GM12878 (cell line): Measurements from ENCODE around the gene AADAT. TPM values are rescaled to one million over a fixed set of nuclear protein-coding genes. Genes with fewer than 3 reads are reported as not detected.

Experiments
- ATAC-seq: fragments of 200-7000 bp; cut with Tn5 transposase; 3 replicates; pipeline ENCODE4 v1.9.1; 2020; ENCODE audit warnings: mild to moderate bottlenecking, moderate library complexity
- BruUV-seq: library from RNA; stranded (reverse); fragments of 400-500 nt; replicated peaks from 2 replicates; lab custom pipeline; 2021; lab: Mats Ljungman, UMichigan
- CTCF ChIA-PET: fragments of 300-600 bp; sonication (Branson Sonifier 250); formaldehyde crosslinking; extraction: SDS; loops from one replicate; lab custom pipeline; 2021; ENCODE audit warnings: inconsistent platforms; lab: Yijun Ruan, JAX
- POLR2A ChIA-PET: fragments of 350-600 bp; formaldehyde crosslinking; extraction: SDS; loops from one replicate; lab custom pipeline; 2021; ENCODE audit warnings: inconsistent platforms; lab: Charles Lee
- RAD21 ChIA-PET: fragments of 300-600 bp; sonication (Branson Sonifier 250); formaldehyde crosslinking; loops from one replicate; lab custom pipeline; 2023; ENCODE audit warnings: antibody characterized with exemption; ENCODE audit not compliant: unreplicated experiment; lab: Charles Lee
- SMC1A ChIA-PET: fragments of 300-600 bp; sonication (Branson Sonifier 250); formaldehyde crosslinking; loops from one replicate; lab custom pipeline; 2023; ENCODE audit not compliant: unreplicated experiment, uncharacterized antibody; lab: Charles Lee
- DNase-seq: peaks from one replicate; pipeline ENCODE4 v3.0.0-alpha.2; 2011; ENCODE audit warnings: low read depth, low spot score
- FAIRE-seq: peaks from 3 replicates; lab custom pipeline; 2011; peaks lifted over from hg19 to GRCh38; lab: Jason Lieb, UNC
- H2AFZ ChIP-seq: 2 replicates; pipeline ENCODE4 v1.6.0; 2011; ENCODE audit warnings: low read depth, low read length, control low read depth; ENCODE audit not compliant: control insufficient read depth
- H3K27ac ChIP-seq: 2 replicates; pipeline ENCODE4 v1.5.1; 2011; ENCODE audit warnings: control low read depth; ENCODE audit not compliant: control insufficient read depth, insufficient read depth
- H3K27me3 ChIP-seq, 2 experiments: replicated peaks in 1 of 2; 2 replicates each; pipeline versions ENCODE4 v1.6.0 to v1.6.1; 2011; ENCODE audit warnings: low read length in 1 of 2; ENCODE audit not compliant: control insufficient read depth in 2 of 2, insufficient read depth in 2 of 2
- H3K36me3 ChIP-seq, 2 experiments: 2 replicates each; pipeline ENCODE4 v1.5.1; 2011; ENCODE audit warnings: low read length in 1 of 2; ENCODE audit not compliant: control insufficient read depth in 2 of 2, insufficient read depth in 2 of 2
- H3K4me1 ChIP-seq: 2 replicates; pipeline ENCODE4 v1.6.1; 2011; ENCODE audit warnings: mild to moderate bottlenecking, low read length, moderate library complexity, mixed read lengths; ENCODE audit not compliant: control insufficient read depth, insufficient read depth
- H3K4me2 ChIP-seq: 2 replicates; pipeline ENCODE4 v1.6.0; 2011; ENCODE audit warnings: control low read depth; ENCODE audit not compliant: control insufficient read depth, insufficient read depth
- H3K4me3 ChIP-seq: fragments of 200-600 bp; sonication (generic); 2 replicates; pipeline ENCODE4 v1.5.1; 2016
- H3K79me2 ChIP-seq: 2 replicates; pipeline ENCODE4 v1.6.0; 2011; ENCODE audit warnings: low read length; ENCODE audit not compliant: control insufficient read depth, insufficient read depth
- H3K9ac ChIP-seq: 2 replicates; pipeline ENCODE4 v1.8.0; 2011; ENCODE audit warnings: low read length, control low read depth, mixed read lengths; ENCODE audit not compliant: control insufficient read depth, insufficient read depth
- H3K9me3 ChIP-seq: replicated peaks from 3 replicates; pipeline ENCODE4 v1.5.1; 2011; ENCODE audit warnings: mild to moderate bottlenecking, low read length; ENCODE audit not compliant: control insufficient read depth, insufficient read depth
- H4K20me1 ChIP-seq: 2 replicates; pipeline ENCODE4 v1.6.0; 2011; ENCODE audit not compliant: control insufficient read depth, insufficient read depth
- BRCA1 ChIP-seq: IDR thresholded peaks from 2 replicates; pipeline ENCODE4 v1.6.1; 2011; ENCODE audit warnings: low read depth, low read length, improper control_type of control experiment
- EP300 ChIP-seq, 2 experiments: fragments of 150-350 bp in 1 of 2; IDR thresholded peaks; 2 replicates each; pipeline ENCODE4 v1.6.1; 2011 to 2012; ENCODE audit warnings: low read depth in 2 of 2, low read length in 2 of 2, borderline replicate concordance in 1 of 2, improper control_type of control experiment in 1 of 2, inconsistent platforms in 1 of 2; ENCODE audit not compliant: control insufficient read depth in 1 of 2
- IRF4 ChIP-seq: IDR thresholded peaks from 2 replicates; pipeline ENCODE4 v1.6.1; 2011; ENCODE audit warnings: low read depth, low read length
- KLF5 ChIP-seq: fragments of 450-650 bp; IDR thresholded peaks from 2 replicates; pipeline ENCODE4 v1.6.1; 2014; ENCODE audit warnings: mild to moderate bottlenecking; ENCODE audit not compliant: partially characterized antibody
- PML ChIP-seq: IDR thresholded peaks from 2 replicates; pipeline ENCODE4 v1.6.1; 2012; ENCODE audit warnings: low read length, inconsistent platforms
- POLR2AphosphoS2 ChIP-seq: IDR thresholded peaks from 2 replicates; pipeline ENCODE4 v1.6.1; 2011; ENCODE audit warnings: low read depth, mild to moderate bottlenecking, low read length, improper control_type of control experiment, moderate library complexity
- POLR2AphosphoS5 ChIP-seq: IDR thresholded peaks from 2 replicates; pipeline ENCODE4 v1.6.1; 2011; ENCODE audit warnings: mild to moderate bottlenecking, low read length, inconsistent platforms
- TAF1 ChIP-seq: IDR thresholded peaks from 2 replicates; pipeline ENCODE4 v1.6.1; 2011; ENCODE audit warnings: mild to moderate bottlenecking, low read depth, low read length, borderline replicate concordance
- TARDBP ChIP-seq: IDR thresholded peaks from 2 replicates; pipeline ENCODE4 v1.6.1; 2016; ENCODE audit warnings: borderline replicate concordance
- WGBS: methylation state at CpG from one replicate; pipeline ENCODE4 v1.1.6; 2016; ENCODE audit warnings: low lambda C conversion rate; ENCODE audit not compliant: insufficient replicate concordance, insufficient coverage; ENCODE audit errors: missing lambda C conversion rate; 5-methylcytosine and 5-hydroxymethylcytosine counted together
- in situ Hi-C: fragments of 300-500 bp; cut with MboI; formaldehyde crosslinking; loops from 9 replicates; pipeline ENCODE4 v1.14.3; 2018; ENCODE audit warnings: mixed read lengths
- intact Hi-C: fragments of 100-400 bp; cut with micrococcal nuclease; formaldehyde crosslinking; loops from one replicate; pipeline ENCODE4 v1.14.2; 2022; ENCODE audit not compliant: unreplicated experiment
- polyA plus RNA-seq, 11 experiments: library from polyadenylated mRNA; depleted of rRNA in 4 of 11; unstranded in 6 of 11; stranded (reverse) in 5 of 11; fragments of >200 nt; fragmentation: Nextera tagmentation in 4 of 11; fragmentation: Illumina TruSeq in 1 of 11; extraction: Ambion mirVana in 4 of 11; extraction: Trizol in 1 of 11; gene quantifications; 1 replicate in 1 of 11; 2 replicates in 10 of 11; pipeline versions ENCODE4 v1.2.1 to v1.2.3, GENCODE V29; 2011 to 2016; ENCODE audit warnings: inconsistent platforms in 2 of 11, missing spikeins in 2 of 11, low read depth in 1 of 11
- total RNA-seq, 4 experiments: library from RNA; depleted of rRNA in 3 of 4; stranded (reverse); fragments of >200 nt in 3 of 4; fragmentation: Illumina TruSeq in 1 of 4; extraction: Trizol in 1 of 4; gene quantifications; 2 replicates each; pipeline versions ENCODE4 v1.2.1 to v1.2.3, GENCODE V29; 2013 to 2021
- TF ChIP-seq, protein P1 (sequence below): fragments of 450-650 bp; IDR thresholded peaks from 2 replicates; pipeline ENCODE4 v1.6.1; 2014; ENCODE audit warnings: mild to moderate bottlenecking
- TF ChIP-seq, protein P2 (sequence below): fragments of 450-650 bp; IDR thresholded peaks from 2 replicates; pipeline ENCODE4 v1.6.1; 2017; ENCODE audit warnings: low read depth, mild to moderate bottlenecking, moderate library complexity

Gene AADAT
- total and polyA plus RNA-seq, 10 of the 15 experiments (the other 5 are each of a cell fraction or from before 2014, with no cell fraction given), result not detected

DNA sequence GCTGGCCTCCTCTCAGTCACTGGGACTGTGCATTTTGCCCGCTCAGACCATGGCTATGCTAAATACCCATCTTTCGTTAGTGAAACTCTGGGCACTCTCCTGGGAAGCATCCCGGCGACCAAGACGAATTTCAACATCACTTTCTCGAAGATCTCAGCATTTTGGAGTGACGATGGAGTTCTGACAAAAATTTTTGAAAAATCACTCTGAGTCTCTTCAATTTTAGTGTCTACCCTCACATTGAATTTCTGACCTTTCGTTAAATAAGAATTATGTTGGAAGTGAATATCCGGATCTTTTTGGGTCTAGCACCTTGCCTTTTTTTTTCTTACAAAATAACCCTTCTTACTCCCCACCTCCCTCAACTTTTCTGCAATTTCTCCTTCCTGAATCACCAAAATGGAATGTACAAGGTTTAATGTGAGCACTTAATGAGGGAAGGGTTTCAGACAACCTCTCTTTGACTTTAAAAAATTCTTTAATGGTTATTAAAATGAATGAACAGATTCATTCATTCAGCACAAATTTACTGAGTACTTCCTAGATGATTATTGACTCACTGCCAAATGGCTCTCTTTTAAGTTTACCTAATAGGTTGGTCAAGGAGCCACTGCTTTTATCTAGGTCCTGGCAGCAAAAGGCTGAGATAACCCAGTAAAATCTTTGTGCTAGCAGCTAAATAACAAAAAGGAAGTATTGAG lies 746 bp upstream of the AADAT start (continued):
- TF ChIP-seq EP300 (IDR thresholded peaks at IDR 0.05; ENCODE audit: borderline replicate concordance in 1 of 2, control insufficient read depth in 1 of 2, low read depth in 2 of 2, low read length in 2 of 2) (no peak), IRF4 (no peak), KLF5 (no peak)

DNA sequence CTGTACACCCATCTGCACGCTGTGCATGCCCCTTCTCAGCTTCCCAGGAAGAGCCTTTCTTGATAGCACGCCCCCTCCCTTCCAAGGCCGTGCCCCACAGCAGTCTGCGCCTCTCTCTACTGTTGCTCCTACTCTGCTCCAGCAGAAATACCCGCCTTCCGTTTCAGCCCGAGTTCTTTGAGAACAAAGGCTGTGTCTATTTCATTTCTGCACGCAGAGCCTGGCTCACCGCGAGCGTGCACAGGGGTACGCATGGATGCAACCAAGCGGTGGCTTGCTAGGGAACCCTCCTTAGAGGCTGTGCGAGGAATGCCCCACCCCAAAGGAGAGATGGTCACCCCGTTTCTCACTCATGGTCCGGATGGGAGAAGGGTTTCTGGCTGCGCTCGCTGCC lies 485 bp downstream of the AADAT start:
- no peak overlapping the region for H3K4me2 ChIP-seq
- WGBS, result 16% methylated on average over 18 of the region's 18 CpGs
- H3K9ac ChIP-seq, result no peak overlapping the region
- POLR2A ChIA-PET, result no interaction called here
- no peak overlapping the region for H3K27ac ChIP-seq
- H3K27me3 ChIP-seq, result peaks cover 3 to 5% of the 10 kb centered on the region in 2 experiments; a peak in 2 of 4 replicates
- H3K79me2 ChIP-seq, result no peaks in the 10 kb centered on the region
- H3K9me3 ChIP-seq, result no peaks in the 10 kb centered on the region; the same call in 2 of the 3 replicates
- H4K20me1 ChIP-seq, result no peaks in the 10 kb centered on the region
- intact Hi-C loops (no loop called here), in situ Hi-C loops (no loop called here)
- TF ChIP-seq POLR2AphosphoS2 (no peak), BRCA1 (no peak), KLF5 (no peak), POLR2AphosphoS5 (no peak), TARDBP (no peak), TAF1 (no peak), PML (no peak)
- TF ChIP-seq, protein P1, sequence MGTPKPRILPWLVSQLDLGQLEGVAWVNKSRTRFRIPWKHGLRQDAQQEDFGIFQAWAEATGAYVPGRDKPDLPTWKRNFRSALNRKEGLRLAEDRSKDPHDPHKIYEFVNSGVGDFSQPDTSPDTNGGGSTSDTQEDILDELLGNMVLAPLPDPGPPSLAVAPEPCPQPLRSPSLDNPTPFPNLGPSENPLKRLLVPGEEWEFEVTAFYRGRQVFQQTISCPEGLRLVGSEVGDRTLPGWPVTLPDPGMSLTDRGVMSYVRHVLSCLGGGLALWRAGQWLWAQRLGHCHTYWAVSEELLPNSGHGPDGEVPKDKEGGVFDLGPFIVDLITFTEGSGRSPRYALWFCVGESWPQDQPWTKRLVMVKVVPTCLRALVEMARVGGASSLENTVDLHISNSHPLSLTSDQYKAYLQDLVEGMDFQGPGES, result no peak
- TF ChIP-seq, protein P2, sequence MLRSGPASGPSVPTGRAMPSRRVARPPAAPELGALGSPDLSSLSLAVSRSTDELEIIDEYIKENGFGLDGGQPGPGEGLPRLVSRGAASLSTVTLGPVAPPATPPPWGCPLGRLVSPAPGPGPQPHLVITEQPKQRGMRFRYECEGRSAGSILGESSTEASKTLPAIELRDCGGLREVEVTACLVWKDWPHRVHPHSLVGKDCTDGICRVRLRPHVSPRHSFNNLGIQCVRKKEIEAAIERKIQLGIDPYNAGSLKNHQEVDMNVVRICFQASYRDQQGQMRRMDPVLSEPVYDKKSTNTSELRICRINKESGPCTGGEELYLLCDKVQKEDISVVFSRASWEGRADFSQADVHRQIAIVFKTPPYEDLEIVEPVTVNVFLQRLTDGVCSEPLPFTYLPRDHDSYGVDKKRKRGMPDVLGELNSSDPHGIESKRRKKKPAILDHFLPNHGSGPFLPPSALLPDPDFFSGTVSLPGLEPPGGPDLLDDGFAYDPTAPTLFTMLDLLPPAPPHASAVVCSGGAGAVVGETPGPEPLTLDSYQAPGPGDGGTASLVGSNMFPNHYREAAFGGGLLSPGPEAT, result no peak
- H3K4me1 ChIP-seq, result no peaks in the 10 kb centered on the region
- no peak overlapping the region for H2AFZ ChIP-seq
- no TSS peak for BruUV-seq
- no peak for DNase-seq
- SMC1A ChIA-PET, result no interaction called here
- no peak for FAIRE-seq
- CTCF ChIA-PET, result no interaction called here
- no peak overlapping the region for H3K4me3 ChIP-seq
- peak; percentile 29; the same call in 2 of the 3 replicates for ATAC-seq
- RAD21 ChIA-PET, result no interaction called here
- H3K36me3 ChIP-seq, result no peaks in the 10 kb centered on the region
